IPS-15b (cell line): Measurements from ENCODE around the gene UQCRH.
"Not testable (repeated sequence)": the region's sequence is repeated elsewhere in the genome, so short reads cannot be mapped to it uniquely, and the experiment has no call there.

ENCODE experiments used
- H3K27me3 ChIP-seq: one replicate; pipeline ENCODE4 v1.6.1; 2013; ENCODE audit warnings: low read length; ENCODE audit not compliant: control insufficient read depth, insufficient read depth
- H3K36me3 ChIP-seq: one replicate; pipeline ENCODE4 v1.6.1; 2013; ENCODE audit warnings: low read length; ENCODE audit not compliant: control insufficient read depth, insufficient read depth
- H3K4me1 ChIP-seq: one replicate; pipeline ENCODE4 v1.6.1; 2013; ENCODE audit warnings: mild to moderate bottlenecking, low read length; ENCODE audit not compliant: control insufficient read depth, insufficient read depth
- H3K4me3 ChIP-seq: one replicate; pipeline ENCODE4 v1.5.1; 2013; ENCODE audit warnings: low read depth, low read length
- H3K9ac ChIP-seq: one replicate; pipeline ENCODE4 v1.6.1; 2013; ENCODE audit warnings: low read depth, mild to moderate bottlenecking, low read length
- H3K9me3 ChIP-seq: one replicate; pipeline ENCODE4 v1.6.1; 2013; ENCODE audit warnings: mild to moderate bottlenecking, low read length; ENCODE audit not compliant: control insufficient read depth, insufficient read depth

Gene UQCRH

DNA sequence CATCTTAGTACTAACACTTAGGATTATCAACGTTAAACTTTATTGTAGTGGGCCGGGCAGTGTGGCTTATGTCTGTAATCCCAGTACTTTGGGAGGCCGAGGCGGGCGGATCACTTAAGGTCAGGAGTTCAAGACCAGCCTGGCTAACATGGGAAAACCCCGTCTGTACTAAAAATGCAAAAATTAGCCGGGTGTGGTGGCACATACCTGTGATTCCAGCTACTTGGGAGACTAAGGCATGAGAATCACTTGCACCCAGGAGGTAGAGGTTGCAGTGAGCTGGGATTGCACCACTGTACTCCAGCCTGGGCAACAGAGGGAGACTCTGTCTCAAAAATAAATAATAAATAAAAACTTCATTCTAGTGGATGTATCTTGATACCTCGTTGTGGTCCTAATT, 62.3 kb downstream of the UQCRH start:
- H3K36me3 ChIP-seq, H3K4me1 ChIP-seq, H3K27me3 ChIP-seq, H3K9me3 ChIP-seq, H3K4me3 ChIP-seq, H3K9ac ChIP-seq: not testable (repeated sequence)
